Measurements from ENCODE around the gene PTH2R.

- TF ChIP-seq CEBPB (IDR thresholded peaks at IDR 0.05; ENCODE audit: borderline replicate concordance, low read depth, low read length): no peak
- no peak for TF ChIP-seq TCF7L2 (IDR thresholded peaks at IDR 0.05; ENCODE audit: low read depth, low read length)
- no peak for TF ChIP-seq GPBP1L1 (CRISPR knock-in tag; IDR thresholded peaks at IDR 0.05)
- no peak for TF ChIP-seq TAF1 (CRISPR knock-in tag; IDR thresholded peaks at IDR 0.05)
- TF ChIP-seq CTCF (CRISPR knock-in tag; IDR thresholded peaks at IDR 0.05): no peak
- TF ChIP-seq ZNF274 (CRISPR knock-in tag; IDR thresholded peaks at IDR 0.05): no peak
- no peak for TF ChIP-seq STAT5B (CRISPR knock-in tag; IDR thresholded peaks at IDR 0.05)
- TF ChIP-seq ARNTL (CRISPR knock-in tag; IDR thresholded peaks at IDR 0.05): no peak
- TF ChIP-seq PBX3 (CRISPR knock-in tag; IDR thresholded peaks at IDR 0.05; ENCODE audit: borderline replicate concordance): no peak
- TF ChIP-seq SIN3A (IDR thresholded peaks at IDR 0.05; ENCODE audit: borderline replicate concordance, low read depth, low read length): no peak
- TF ChIP-seq TFDP1 (CRISPR knock-in tag; IDR thresholded peaks at IDR 0.05; ENCODE audit: borderline replicate concordance): no peak
- no peak for TF ChIP-seq CHD2 (IDR thresholded peaks at IDR 0.05; ENCODE audit: low read depth, low read length)
- no peak for TF ChIP-seq NR2F2 (IDR thresholded peaks at IDR 0.05; ENCODE audit: borderline replicate concordance, low read depth)
These were observed 44.5 kb downstream of the PTH2R start for GRCh38 chr2:208451061-208451460.

Data from HepG2 (cell line).